Keratinocyte (primary cell): Measurements from ENCODE around the gene C2orf76.

Source experiments
- EZH2 ChIP-seq: IDR thresholded peaks from one replicate; pipeline ENCODE4 v1.6.1; 2012; ENCODE audit warnings: inconsistent platforms, mild to moderate bottlenecking, low read length, moderate library complexity
- TF ChIP-seq, protein P1 (sequence below), 3 experiments: IDR thresholded peaks in 1 of 3; conservative IDR thresholded peaks in 1 of 3; optimal IDR thresholded peaks in 1 of 3; 2 replicates in 2 of 3; 3 replicates in 1 of 3; pipeline versions ENCODE3 to v1.5.1; 2011; ENCODE audit warnings: low read length in 3 of 3, mild to moderate bottlenecking in 3 of 3, moderate library complexity in 2 of 3, control low read depth in 1 of 3, inconsistent platforms in 1 of 3; ENCODE audit not compliant: insufficient read depth in 2 of 3; ENCODE audit errors: extremely low read depth in 1 of 3

DNA sequence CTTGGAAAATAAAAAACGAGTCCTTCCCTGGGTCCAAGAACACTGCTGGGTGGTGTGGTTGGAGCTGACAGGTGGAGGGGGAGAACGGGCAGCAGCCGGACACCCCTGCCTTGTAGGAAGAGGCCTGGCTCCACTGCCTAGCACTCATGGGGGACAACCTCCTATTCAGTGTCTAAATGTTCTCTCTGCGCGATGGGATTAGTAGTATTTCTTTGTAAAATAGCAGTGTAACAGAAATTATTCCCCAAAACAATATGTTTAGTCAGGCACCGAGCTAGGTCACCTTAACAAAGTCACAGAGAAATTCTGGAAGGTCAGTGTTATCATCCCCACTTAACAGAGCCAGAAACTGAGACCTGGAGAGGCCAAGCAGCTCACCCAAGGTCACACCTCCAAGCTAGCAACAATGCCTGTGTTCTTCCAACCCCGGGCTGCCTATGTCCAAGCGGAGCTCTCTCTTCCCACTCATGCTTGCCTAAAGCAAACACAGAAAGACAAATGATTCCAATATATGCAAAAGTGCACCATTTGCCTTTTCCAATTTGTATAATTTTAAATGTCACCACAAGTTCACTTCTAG, 75.0 kb downstream of the C2orf76 start:
- no peak for TF ChIP-seq EZH2
- TF ChIP-seq, protein P1, sequence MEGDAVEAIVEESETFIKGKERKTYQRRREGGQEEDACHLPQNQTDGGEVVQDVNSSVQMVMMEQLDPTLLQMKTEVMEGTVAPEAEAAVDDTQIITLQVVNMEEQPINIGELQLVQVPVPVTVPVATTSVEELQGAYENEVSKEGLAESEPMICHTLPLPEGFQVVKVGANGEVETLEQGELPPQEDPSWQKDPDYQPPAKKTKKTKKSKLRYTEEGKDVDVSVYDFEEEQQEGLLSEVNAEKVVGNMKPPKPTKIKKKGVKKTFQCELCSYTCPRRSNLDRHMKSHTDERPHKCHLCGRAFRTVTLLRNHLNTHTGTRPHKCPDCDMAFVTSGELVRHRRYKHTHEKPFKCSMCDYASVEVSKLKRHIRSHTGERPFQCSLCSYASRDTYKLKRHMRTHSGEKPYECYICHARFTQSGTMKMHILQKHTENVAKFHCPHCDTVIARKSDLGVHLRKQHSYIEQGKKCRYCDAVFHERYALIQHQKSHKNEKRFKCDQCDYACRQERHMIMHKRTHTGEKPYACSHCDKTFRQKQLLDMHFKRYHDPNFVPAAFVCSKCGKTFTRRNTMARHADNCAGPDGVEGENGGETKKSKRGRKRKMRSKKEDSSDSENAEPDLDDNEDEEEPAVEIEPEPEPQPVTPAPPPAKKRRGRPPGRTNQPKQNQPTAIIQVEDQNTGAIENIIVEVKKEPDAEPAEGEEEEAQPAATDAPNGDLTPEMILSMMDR (optimal IDR thresholded peaks at IDR 0.05 in 1 of 3, IDR thresholded peaks at IDR 0.05 in 1 of 3, conservative IDR thresholded peaks at IDR 0.05 in 1 of 3; ENCODE audit: extremely low read depth in 1 of 3, insufficient read depth in 2 of 3, low read length in 3 of 3) = no peak
